RWPE1 (cell line): ENCODE data around the gene PTX4.
A peak's percentile ranks its signal among the peaks of the same experiment; 100 is the strongest.

Experiments used
- CTCF ChIA-PET: fragments of 350-600 bp; sonication (Branson Sonifier 250); formaldehyde crosslinking; extraction: SDS; loops from one replicate; lab custom pipeline; 2021; lab: Yijun Ruan, JAX
- POLR2A ChIA-PET: fragments of 400-600 bp; formaldehyde crosslinking; extraction: SDS; loops from one replicate; lab custom pipeline; 2020; ENCODE audit warnings: antibody characterized with exemption; ENCODE audit not compliant: low non-redundant PET; lab: Yijun Ruan, JAX
- DNase-seq: peaks from one replicate; pipeline ENCODE4 v3.0.0; 2012; ENCODE audit warnings: low spot score
- H3K27ac ChIP-seq: fragments of 450-650 bp; 2 replicates; pipeline ENCODE4 v1.5.1; 2017
- TF ChIP-seq, protein P1 (sequence below): fragments of 450-650 bp; conservative IDR thresholded peaks from 2 replicates; pipeline ENCODE4 v1.5.1; 2017; ENCODE audit warnings: low read depth, mild to moderate bottlenecking

Gene PTX4

DNA sequence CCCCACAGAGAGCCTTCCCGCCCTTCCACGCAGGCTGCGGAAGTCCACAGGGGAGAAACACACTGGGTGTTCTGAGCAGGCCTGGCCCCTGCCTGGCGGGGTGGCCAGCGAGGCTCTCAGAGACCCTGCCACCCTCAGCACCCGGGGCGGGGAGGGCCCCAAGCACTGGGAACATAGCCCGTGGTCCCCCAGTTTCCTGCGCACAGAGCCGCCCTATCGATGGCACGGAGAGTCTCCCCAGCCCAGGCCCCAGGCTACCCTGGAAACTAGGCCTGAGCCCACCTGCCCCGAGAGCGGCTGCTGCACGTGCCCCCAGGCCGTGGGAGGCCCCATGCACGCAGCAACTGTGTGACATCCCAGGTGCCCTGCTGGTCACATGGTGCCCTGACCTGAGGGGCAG, 34.2 kb downstream of the PTX4 start:
- ChIA-PET CTCF (no interaction called here), POLR2A (no interaction called here)
- no peak overlapping the region; the same call in 1 of the 2 replicates for H3K27ac ChIP-seq
- TF ChIP-seq, protein P1, sequence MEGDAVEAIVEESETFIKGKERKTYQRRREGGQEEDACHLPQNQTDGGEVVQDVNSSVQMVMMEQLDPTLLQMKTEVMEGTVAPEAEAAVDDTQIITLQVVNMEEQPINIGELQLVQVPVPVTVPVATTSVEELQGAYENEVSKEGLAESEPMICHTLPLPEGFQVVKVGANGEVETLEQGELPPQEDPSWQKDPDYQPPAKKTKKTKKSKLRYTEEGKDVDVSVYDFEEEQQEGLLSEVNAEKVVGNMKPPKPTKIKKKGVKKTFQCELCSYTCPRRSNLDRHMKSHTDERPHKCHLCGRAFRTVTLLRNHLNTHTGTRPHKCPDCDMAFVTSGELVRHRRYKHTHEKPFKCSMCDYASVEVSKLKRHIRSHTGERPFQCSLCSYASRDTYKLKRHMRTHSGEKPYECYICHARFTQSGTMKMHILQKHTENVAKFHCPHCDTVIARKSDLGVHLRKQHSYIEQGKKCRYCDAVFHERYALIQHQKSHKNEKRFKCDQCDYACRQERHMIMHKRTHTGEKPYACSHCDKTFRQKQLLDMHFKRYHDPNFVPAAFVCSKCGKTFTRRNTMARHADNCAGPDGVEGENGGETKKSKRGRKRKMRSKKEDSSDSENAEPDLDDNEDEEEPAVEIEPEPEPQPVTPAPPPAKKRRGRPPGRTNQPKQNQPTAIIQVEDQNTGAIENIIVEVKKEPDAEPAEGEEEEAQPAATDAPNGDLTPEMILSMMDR, result no peak
- no peak for DNase-seq

DNA sequence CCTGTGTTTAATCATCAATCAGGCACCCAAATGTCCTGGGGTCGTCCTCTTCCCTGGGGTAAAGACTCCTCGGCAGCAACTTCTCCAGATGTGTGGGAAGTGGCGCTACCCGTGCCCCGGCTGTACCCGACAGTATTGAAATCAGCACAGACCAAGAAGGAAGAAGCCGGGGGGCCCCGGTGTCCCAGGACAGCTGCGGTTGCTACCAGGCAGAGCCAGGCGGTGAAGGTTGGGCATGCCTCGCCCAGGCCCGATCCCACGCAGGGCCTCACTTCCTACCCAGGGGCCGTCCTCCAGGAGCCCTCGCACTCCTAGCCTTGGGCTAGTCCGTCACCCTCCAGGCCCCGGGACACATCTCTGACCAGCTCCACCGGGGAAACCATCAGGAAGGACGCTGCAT, 35.4 kb downstream of the PTX4 start:
- no peak for DNase-seq
- TF ChIP-seq, protein P1, result no peak
- H3K27ac ChIP-seq, result no peak overlapping the region
- ChIA-PET POLR2A (interaction anchor here (0.6 kb wide), 1 partner anchor 1100 kb away, joined by 7 read pairs; no protein-coding TSS in a partner anchor), CTCF (no interaction called here)

DNA sequence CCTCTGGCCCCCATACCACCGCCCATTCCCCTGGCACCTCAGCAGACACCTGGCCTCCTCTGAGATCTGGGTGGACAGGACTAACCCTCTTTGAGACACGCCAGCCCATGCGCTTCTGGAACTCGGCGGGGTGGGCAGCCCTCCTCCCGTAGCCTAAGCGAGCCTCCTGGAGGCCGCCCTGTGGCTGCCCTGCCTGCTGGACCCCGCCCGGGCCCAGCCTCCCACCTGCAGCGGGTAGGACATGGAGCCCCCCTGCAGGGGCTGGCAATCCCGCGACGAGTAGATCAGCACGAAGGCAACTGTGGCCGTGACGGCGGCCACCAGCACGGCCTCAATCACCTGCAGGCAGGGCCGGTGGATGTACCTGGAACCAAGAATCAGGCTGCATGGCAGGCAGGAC, 36.2 kb downstream of the PTX4 start:
- no peak overlapping the region for H3K27ac ChIP-seq
- DNase-seq, result no peak
- ChIA-PET POLR2A (no interaction called here), CTCF (interaction anchor here (0.6 kb wide), 1 partner anchor 64 kb away, joined by 3 read pairs; no protein-coding TSS in a partner anchor)
- TF ChIP-seq, protein P1, result no peak

DNA sequence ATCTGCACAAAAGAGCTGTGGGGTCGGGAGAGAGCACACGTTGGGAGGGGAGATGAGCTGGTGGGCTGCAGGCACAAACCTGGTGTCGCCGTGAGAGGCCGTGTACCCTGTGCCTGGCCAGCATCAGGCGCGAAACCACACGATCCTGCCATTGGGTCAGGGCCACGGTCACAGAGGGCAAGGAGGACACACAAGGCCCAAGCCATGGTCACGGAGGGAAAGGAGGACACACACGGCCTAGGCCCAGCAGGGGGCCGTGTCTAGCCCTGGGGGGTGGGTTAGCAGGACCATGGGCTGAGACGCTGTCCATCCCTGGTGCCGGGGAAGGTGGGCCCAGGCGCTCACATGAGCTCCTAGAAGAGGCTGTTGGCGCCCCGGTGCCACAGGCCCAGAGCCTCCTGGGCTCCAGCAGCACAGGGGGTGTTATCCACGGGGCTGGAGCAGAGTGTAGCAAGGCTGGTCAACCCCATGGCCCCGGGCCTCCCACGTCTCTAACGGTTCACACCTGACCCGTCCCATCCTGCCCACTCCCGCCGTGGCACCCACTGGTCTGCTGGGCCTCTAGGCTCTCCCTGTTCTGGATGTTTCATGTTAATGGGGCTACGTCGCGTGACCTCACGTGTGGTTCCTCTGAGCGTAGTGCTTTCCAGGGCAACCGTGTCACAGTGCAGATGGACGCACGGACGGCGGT, 36.9 kb downstream of the PTX4 start:
- H3K27ac ChIP-seq, result 0 out of 2 replicates have a peak overlapping the region, but pooled peaks have one; percentile 5
- no peak for DNase-seq
- ChIA-PET CTCF (interaction anchor here (0.6 to 0.7 kb wide), 2 partner anchors 64 to 272 kb away, joined by 3 read pairs; no protein-coding TSS in a partner anchor), POLR2A (no interaction called here)
- TF ChIP-seq, protein P1, result no peak

DNA sequence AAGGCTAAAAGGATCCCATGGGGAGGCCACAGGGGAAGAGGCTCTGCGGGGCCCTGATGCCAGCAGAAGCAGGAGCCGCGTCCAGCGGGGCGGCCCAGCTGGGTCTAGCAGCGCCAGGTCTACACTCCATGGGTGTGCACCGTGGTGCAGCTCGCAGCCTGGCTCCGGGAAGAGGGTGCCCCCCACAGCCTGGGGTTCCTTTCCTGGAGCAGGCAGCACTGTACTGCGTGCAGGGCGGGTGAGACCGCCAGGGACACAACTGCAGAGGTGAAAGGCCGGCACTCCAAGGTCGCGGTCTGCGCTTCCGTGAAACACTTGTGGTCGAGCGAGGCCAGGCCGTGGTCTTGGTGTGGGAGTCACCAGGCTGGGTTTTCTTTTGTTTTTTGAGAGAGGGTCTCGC, 37.9 kb downstream of the PTX4 start:
- CTCF ChIA-PET, result no interaction called here
- TF ChIP-seq, protein P1, result no peak
- 0 out of 2 replicates have a peak overlapping the region, but pooled peaks have one; percentile 5 for H3K27ac ChIP-seq
- POLR2A ChIA-PET, result no interaction called here
- no peak for DNase-seq

DNA sequence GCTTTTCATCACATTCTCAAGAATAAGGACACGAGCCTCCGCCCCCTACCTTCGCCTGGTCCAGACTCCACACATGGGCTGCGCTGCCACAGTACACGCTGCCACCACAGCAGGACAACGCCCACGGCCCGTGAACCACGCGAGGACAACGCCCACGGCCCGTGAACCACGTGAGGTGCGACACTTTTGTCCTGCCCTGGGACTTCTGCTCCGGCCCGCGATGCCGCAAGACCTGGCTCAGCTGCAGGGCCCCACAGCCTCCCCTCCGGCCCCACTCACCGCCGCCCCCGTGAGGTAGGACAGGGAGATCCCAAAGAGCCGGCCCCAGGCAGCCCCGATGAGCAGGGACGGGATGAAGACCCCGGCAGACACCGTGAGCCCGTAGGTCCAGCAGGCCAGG, 38.5 kb downstream of the PTX4 start:
- ChIA-PET POLR2A (no interaction called here), CTCF (no interaction called here)
- H3K27ac ChIP-seq, result peak overlapping the region; percentile 5; the same call in 1 of the 2 replicates
- no peak for DNase-seq
- TF ChIP-seq, protein P1, result no peak
